Stomach (tissue), 9 donors: ENCODE results near the gene RPRML. TPM values are rescaled to one million over a fixed set of nuclear protein-coding genes. Genes with fewer than 3 reads are reported as not detected.

Experiments
- DNase-seq, 2 donors: peaks; one replicate each; pipeline versions ENCODE4 v3.0.0 to v3.0.0-alpha.2; 2013 to 2019
- H3K27ac ChIP-seq, 5 donors: fragments of 200-600 bp in 4 of 5; sonication (generic) in 4 of 5; one replicate each; pipeline ENCODE4 v1.5.1; 2013 to 2019; ENCODE audit warnings: mild to moderate bottlenecking in 1 of 5, moderate library complexity in 1 of 5
- H3K27me3 ChIP-seq, 3 donors: fragments of 200-600 bp; sonication (generic); one replicate each; pipeline ENCODE4 v1.5.1; 2017 to 2019; ENCODE audit warnings: mixed run types in 1 of 3
- H3K36me3 ChIP-seq, 4 donors: fragments of 200-600 bp; sonication (generic); 1 replicate in 3 of 4; 2 replicates in 1 of 4; pipeline ENCODE4 v1.5.1; 2016 to 2019
- H3K4me1 ChIP-seq, 4 donors: fragments of 200-600 bp; sonication (generic); one replicate each; pipeline ENCODE4 v1.5.1; 2016 to 2019
- H3K4me3 ChIP-seq, 4 donors: fragments of 200-600 bp; sonication (generic) in 3 of 4; one replicate each; pipeline ENCODE4 v1.5.1; 2016 to 2019; ENCODE audit warnings: mild to moderate bottlenecking in 1 of 4
- H3K9me3 ChIP-seq, 4 donors: fragments of 200-600 bp; sonication (generic); one replicate each; pipeline ENCODE4 v1.5.1; 2016 to 2019
- CTCF ChIP-seq, 7 experiments: fragments of 450-650 bp in 4 of 7; fragments of 200-600 bp in 3 of 7; sonication (generic) in 3 of 7; IDR thresholded peaks; one replicate each; pipeline ENCODE4 v1.5.1; 2016 to 2019; ENCODE audit warnings: antibody characterized with exemption in 7 of 7, control low read depth in 2 of 7, mild to moderate bottlenecking in 1 of 7
- EP300 ChIP-seq: sonication (generic); formaldehyde crosslinking; IDR thresholded peaks from one replicate; pipeline ENCODE4 v1.6.1; 2017; ENCODE audit warnings: antibody characterized with exemption
- POLR2A ChIP-seq, 4 donors: fragments of 450-650 bp; IDR thresholded peaks; one replicate each; pipeline ENCODE4 v1.6.1; 2016; ENCODE audit warnings: antibody characterized with exemption in 4 of 4, control low read depth in 2 of 4, mild to moderate bottlenecking in 1 of 4, moderate library complexity in 1 of 4
- POLR2AphosphoS5 ChIP-seq, 3 donors: sonication (generic); formaldehyde crosslinking; IDR thresholded peaks; one replicate each; pipeline ENCODE4 v1.6.1; 2016; ENCODE audit warnings: antibody characterized with exemption in 3 of 3
- WGBS, 5 donors: extraction: QIAGEN DNeasy Blood & Tissue Kit in 3 of 5; methylation state at CpG; one replicate each; pipeline versions ENCODE4 v1.1.5 to v1.1.7; 2013 to 2018; 5-methylcytosine and 5-hydroxymethylcytosine counted together
- intact Hi-C: fragments of 100-400 bp; cut with DNase I; formaldehyde crosslinking; loops from one replicate; pipeline ENCODE4 v1.15.1; 2023; ENCODE audit warnings: low total_unique reads
- polyA plus RNA-seq, 3 donors: library from polyadenylated mRNA; stranded (reverse); fragments of 200-250 nt; gene quantifications; one replicate each; pipeline ENCODE4 v1.2.3, GENCODE V29; 2013
- total RNA-seq, 5 donors: library from RNA; depleted of rRNA; stranded (reverse); fragments of >200 nt; gene quantifications; one replicate each; pipeline versions ENCODE4 v1.1.0 to v1.2.3, GENCODE V29; 2014 to 2016
- donor health status: healthy with polysubstance abuse.
- donor health status: Bipolar disorder and iron deficiency.
- donor health status: healthy.

RPRML gene
- total and polyA plus RNA-seq, 8 donors, result 0.37 to 2.4 (median 0.40) TPM; not detected in 5

GRCh38 chr17:46968224-46968834, 10.7 kb downstream of the RPRML start:
- H3K36me3 ChIP-seq, result peaks cover 0 to 13% (median 10%) of the 10 kb centered on the region in 4 donors
- WGBS, 5 donors, result 83 to 86% (median 85%) methylated on average over 6 of the region's 6 CpGs
- H3K4me1 ChIP-seq, result peaks cover 0 to 10% (median 7%) of the 10 kb centered on the region in 4 donors
- H3K27ac ChIP-seq, result no peak overlapping the region
- DNase-seq, result no peak
- H3K27me3 ChIP-seq, result no peaks in the 10 kb centered on the region
- no peak overlapping the region for H3K4me3 ChIP-seq
- intact Hi-C loops, result no loop called here
- TF ChIP-seq POLR2AphosphoS5 (IDR thresholded peaks at IDR 0.05) (no peak), CTCF (IDR thresholded peaks at IDR 0.05) (no peak), EP300 (no peak), POLR2A (IDR thresholded peaks at IDR 0.05) (no peak)
- H3K9me3 ChIP-seq, result no peaks in the 10 kb centered on the region

GRCh38 chr17:46964315-46965265, 14.5 kb downstream of the RPRML start:
- TF ChIP-seq POLR2A (IDR thresholded peaks at IDR 0.05), result no peak
- no peak for TF ChIP-seq EP300
- TF ChIP-seq POLR2AphosphoS5 (IDR thresholded peaks at IDR 0.05), result no peak
- TF ChIP-seq CTCF (IDR thresholded peaks at IDR 0.05), result no peak
- Histone ChIP-seq H3K4me1 (no peaks in the 10 kb centered on the region), H3K27me3 (no peaks in the 10 kb centered on the region), H3K27ac (no peak overlapping the region), H3K36me3 (peaks cover 0 to 13% (median 10%) of the 10 kb centered on the region in 4 donors), H3K4me3 (no peak overlapping the region), H3K9me3 (peaks cover 0 to 4% (median 0%) of the 10 kb centered on the region in 4 donors)
- intact Hi-C loops, result no loop called here
- DNase-seq, result peak in 1 of 2 donors; percentile 30
- 76 to 84% (median 80%) methylated on average over 9 of the region's 9 CpGs for WGBS, 5 donors

- Histone ChIP-seq H3K27me3 (no peaks in the 10 kb centered on the region), H3K4me1 (no peaks in the 10 kb centered on the region), H3K9me3 (peaks cover 0 to 4% (median 0%) of the 10 kb centered on the region in 4 donors), H3K27ac (no peak overlapping the region), H3K4me3 (no peak overlapping the region), H3K36me3 (peaks cover 0 to 8% (median 8%) of the 10 kb centered on the region in 4 donors)
- 58 to 83% (median 76%) methylated on average over 2 of the region's 2 CpGs for WGBS, 5 donors
- intact Hi-C loops, result no loop called here
- no peak for DNase-seq
- no peak for TF ChIP-seq POLR2A (IDR thresholded peaks at IDR 0.05)
- no peak for TF ChIP-seq EP300
- TF ChIP-seq POLR2AphosphoS5 (IDR thresholded peaks at IDR 0.05), result no peak
- no peak for TF ChIP-seq CTCF (IDR thresholded peaks at IDR 0.05)
Measured at GRCh38 chr17:46963571-46963970, 15.5 kb downstream of the RPRML start.

- no peaks in the 10 kb centered on the region for H3K4me1 ChIP-seq
- DNase-seq, result no peak
- peaks cover 0 to 7% (median 2%) of the 10 kb centered on the region in 4 donors for H3K36me3 ChIP-seq
- no peak overlapping the region for H3K4me3 ChIP-seq
- intact Hi-C loops, result no loop called here
- 2 to 36% (median 17%) methylated on average over 1 of the region's 1 CpG for WGBS, 5 donors
- H3K27ac ChIP-seq, result no peak overlapping the region
- TF ChIP-seq EP300 (no peak), CTCF (IDR thresholded peaks at IDR 0.05) (no peak), POLR2A (IDR thresholded peaks at IDR 0.05) (no peak), POLR2AphosphoS5 (IDR thresholded peaks at IDR 0.05) (no peak)
- H3K9me3 ChIP-seq, result peaks cover 0 to 4% (median 0%) of the 10 kb centered on the region in 4 donors
- H3K27me3 ChIP-seq, result no peaks in the 10 kb centered on the region
Measured at GRCh38 chr17:46962374-46962790, 16.7 kb downstream of the RPRML start.
